NOMO-1 treated with DMSO at 0.1 percent for 48 hours (cell line): ENCODE measurements around the gene SNX6.
A peak's percentile ranks its signal among the peaks of the same experiment; 100 is the strongest.
"Not testable (repeated sequence)": the region's sequence is repeated elsewhere in the genome, so short reads cannot be mapped to it uniquely, and the experiment has no call there.

ENCODE experiments used
- DNase-seq: peaks from one replicate; lab custom pipeline; 2025; ENCODE audit not compliant: unreplicated experiment; lab: John Stamatoyannopoulos, UW

The SNX6 gene

GRCh38 chr14:34640826-34641225 is 10.9 kb upstream of the SNX6 start:
- no peak for DNase-seq

GRCh38 chr14:34634360-34634771 is 4.4 kb upstream of the SNX6 start:
- not testable (repeated sequence) for DNase-seq

- no peak for DNase-seq
These were observed 3.8 kb upstream of the SNX6 start for GRCh38 chr14:34633742-34634141.

DNA sequence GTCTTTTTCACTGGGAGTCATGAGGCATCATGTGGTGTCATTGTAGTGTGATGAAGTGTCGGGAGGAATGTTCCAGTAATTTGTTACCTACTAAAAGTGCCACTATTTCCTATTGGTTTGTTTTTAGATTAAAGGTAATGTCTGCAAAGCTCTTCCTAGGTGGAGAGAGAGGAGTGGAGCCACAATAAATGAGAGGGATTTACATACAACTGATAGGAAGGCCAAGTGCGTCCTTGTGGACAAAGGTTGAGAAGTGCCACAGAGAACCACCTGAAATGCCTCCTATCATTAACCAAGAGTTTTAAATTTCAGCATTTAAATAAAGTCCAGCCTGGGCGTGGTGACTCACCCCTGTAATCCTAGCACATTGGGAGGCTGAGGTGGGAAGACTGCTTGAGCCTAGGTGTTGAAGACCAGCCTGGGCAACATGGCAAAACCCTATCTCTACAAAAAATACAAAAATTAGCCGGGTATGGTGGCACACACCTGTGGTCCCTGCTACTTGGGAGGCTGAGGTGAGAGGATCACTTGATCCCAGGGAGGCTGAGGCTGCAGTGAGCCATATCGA is 2.5 kb upstream of the SNX6 start:
- DNase-seq = no peak

DNA sequence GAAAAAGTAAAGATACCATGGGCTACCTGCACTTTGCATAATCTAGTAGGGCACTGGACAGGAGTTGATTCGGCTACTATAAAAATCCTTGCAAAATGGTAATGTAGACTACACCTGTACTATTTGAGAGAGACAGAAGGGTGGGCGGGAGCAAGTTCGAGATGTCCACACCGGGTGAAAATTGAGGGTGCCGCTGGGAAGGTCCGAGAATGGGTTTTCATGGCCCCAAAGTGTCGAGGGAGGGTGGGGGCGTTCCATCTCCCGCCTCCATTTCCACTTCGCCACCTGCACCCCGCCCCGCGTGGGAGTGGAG is 648 bp downstream of the SNX6 start:
- DNase-seq = no peak

- no peak for DNase-seq
These were observed 1.2 kb downstream of the SNX6 start for GRCh38 chr14:34628681-34629135.

- DNase-seq = no peak
These were observed 6.4 kb downstream of the SNX6 start for GRCh38 chr14:34623506-34623905.

DNA sequence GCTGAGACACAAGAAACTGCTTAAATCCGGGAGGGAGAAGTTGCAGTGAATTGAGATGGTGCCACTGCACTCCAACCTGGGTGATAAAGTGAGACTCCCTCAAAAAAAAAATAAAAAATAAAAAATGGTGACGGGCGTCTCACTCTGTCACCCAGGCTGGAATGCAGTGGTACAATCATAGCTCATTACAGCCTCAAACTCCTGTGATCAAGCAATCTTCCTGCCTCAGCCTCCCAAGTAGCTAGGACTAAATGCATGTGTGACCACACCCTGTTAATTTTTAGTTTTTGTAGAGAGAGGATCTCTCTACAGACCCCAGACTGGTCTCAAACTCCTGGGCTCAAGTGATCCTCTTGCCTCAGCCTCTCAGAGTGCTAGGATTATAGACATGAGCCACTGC is 9.1 kb downstream of the SNX6 start:
- DNase-seq = peak; percentile 44

- no peak for DNase-seq
These were observed 9.8 kb downstream of the SNX6 start for GRCh38 chr14:34620115-34620514.

- peak; percentile 88 for DNase-seq
These were observed 10.5 kb downstream of the SNX6 start for GRCh38 chr14:34619471-34619870.

DNA sequence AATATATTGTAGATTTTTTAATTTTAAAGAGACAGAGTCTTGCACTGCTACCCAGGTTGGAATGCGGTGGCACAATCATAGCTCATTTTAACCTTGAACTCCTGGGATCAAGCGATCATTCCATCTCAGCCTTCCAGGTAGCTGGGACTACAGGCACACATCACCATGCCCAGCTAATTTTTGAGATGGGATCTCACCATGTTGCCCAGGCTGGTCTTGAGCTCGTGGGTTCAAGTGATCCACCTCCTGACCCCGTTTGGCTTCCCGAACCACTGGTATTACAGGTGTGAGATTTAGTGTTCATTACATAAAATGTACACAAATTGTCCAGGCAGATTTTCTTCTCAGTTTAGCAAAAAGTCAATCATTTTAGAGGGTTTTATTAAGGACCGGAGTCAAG is 13.6 kb downstream of the SNX6 start:
- DNase-seq = no peak

GRCh38 chr14:34615507-34615906 is 14.4 kb downstream of the SNX6 start:
- no peak for DNase-seq

DNA sequence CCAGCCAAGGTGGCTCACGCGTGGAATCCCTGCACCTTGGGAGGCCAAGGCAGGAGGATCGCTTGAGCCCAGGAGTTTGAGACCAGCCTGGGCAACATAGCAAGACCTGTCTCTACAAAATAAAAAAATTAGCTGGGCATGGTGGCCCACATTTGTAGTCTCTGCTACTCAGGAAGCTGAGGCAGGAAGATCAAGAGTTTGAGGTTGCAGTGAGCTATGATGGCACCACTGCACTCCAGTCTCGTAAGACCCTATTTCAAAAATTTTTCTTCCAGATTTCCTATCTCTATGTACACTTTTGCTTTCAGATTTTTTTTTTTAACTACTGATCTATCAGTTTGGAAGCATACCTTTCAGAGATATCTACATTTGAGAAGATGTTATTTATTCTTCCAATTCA is 15.3 kb downstream of the SNX6 start:
- no peak for DNase-seq

DNA sequence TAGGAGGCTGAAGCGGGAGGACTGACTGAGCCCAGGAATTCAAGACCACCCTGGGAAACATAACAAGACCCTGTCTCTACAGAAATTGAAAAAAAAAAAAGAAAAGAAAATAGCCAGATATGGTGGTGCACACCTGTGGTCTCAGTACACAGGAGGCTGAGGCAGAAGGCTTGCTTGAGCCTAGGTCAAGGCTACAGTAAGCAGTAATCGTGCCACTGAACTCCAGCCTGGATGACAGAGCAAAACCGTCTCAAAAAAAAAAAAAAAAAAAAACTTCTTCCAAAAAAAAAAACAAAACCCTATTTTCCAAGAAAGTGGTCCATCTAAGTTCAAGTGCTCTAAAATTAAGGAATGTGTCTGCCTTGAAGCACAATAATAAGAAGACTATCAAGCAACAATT is 19.8 kb downstream of the SNX6 start:
- DNase-seq = no peak

DNA sequence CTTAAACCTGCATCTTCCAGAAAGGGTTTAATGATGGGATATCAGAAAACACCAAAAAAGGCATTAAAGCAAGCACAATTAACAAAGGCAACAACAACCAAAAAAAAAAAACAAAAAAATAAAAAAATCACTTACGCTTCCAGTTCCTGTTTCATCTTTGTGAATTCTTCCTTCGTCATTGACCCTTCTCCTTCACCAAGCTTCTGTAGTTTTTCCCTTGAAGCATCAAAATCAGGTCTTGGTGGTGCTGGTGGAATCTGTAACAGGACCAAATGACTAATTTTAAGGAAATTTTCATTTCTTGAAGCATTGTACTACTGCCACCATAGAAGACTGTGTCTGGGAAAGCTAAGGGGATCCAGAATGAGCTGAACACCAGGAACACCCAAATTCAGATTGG is 24.5 kb downstream of the SNX6 start:
- peak; percentile 20 for DNase-seq

DNA sequence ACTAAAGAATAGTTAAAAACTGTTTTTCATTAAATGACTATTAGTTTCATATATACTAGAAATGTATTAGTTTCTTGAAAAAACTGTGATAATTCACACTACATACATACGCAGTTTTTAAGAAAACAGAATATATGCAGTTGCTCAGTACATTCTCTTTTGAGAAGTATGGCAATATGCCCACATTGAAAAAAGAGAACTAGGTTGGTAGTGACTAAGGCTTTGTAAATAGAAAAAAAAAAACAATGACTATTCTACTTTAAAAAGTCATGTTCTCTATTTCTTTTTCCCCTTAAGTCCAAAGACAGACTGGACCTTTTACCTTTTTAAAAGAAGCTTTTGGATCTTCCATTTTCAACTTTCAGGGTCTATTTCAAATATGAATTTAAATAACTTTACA is 25.0 kb downstream of the SNX6 start:
- DNase-seq = peak; percentile 59

DNA sequence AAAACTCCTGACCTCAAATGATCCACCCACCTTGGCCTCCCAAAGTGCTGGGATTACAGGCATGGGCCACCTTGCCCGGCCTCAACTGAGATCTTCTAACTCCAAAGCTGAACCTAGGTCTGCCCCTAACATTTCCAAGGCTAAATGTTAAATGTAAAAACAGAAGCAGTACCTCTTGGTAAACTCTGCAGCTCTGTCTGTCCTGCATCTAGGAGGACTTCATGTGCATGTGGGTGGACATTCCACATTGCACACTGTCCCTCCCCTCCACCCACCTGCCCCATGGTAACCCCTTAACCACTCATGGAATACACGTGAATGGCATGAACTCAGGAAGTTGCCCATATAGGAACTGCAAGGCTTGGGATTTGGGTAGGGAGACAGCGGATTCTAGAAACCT is 33.1 kb downstream of the SNX6 start:
- no peak for DNase-seq

DNA sequence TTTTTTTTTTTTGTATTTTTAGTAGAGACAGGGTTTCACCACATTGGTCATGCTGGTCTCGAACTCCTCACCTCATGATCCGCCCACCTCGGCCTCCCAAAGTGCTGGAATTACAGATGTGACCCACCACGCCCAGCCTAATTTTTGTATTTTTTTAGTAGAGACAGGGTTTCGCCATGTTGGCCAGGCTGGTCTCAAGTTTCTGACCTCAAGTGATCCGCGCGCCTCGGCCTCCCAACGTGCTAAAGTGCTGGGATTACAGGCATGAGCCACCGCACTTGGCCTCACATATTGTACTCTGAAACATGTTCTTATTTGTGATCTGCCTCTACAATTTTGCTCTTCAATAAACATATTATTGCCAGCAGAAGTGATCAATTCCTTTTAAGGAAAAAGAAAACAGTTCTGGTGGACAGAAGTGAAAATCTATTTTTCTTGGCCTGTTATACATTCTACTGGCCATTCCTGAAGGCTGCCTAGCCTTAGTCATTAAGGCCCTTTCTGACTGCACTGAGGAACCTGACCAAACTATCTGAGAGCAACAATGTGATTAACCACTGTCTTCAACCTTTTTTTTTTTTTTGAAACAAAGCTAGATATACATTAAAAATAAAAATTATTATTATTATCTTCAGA is 36.1 kb downstream of the SNX6 start:
- DNase-seq = no peak

DNA sequence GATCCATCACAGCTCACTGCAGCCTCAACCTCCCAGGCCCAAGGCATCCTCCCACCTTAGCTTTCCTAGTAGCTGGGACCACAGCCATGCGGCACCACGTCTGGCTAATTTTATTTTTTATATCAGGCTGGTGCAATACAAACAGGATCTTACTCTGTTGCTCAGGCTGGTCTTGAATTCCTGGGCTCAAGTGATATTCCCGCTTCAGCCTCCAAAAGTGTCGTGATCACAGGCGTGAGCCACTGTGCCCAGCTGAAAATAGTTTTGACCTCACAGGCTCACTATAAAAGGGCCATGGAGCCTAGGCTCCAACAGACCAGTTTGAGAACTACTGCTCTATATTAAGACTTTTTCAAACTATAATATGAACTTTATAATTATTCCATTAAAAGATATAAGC is 37.3 kb downstream of the SNX6 start:
- no peak for DNase-seq

DNA sequence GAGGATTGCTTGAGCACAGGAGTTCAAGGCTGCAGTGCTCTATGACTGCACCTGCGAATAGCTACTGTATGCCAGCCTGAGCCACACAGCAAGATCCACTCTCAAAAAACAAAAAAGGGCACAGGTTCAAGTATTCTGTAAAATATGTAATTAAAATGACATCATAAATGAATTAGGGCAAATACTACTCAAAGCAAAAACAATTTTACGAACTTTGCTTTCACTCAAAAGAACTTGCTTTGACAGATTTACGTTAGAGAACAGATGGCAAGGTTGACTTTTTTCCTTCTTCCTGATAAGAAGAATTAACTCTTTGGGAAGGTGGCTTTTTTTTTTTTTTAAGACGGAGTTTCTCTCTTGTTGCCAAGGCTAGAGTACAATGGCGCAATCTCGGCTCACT is 46.4 kb downstream of the SNX6 start:
- DNase-seq = no peak

DNA sequence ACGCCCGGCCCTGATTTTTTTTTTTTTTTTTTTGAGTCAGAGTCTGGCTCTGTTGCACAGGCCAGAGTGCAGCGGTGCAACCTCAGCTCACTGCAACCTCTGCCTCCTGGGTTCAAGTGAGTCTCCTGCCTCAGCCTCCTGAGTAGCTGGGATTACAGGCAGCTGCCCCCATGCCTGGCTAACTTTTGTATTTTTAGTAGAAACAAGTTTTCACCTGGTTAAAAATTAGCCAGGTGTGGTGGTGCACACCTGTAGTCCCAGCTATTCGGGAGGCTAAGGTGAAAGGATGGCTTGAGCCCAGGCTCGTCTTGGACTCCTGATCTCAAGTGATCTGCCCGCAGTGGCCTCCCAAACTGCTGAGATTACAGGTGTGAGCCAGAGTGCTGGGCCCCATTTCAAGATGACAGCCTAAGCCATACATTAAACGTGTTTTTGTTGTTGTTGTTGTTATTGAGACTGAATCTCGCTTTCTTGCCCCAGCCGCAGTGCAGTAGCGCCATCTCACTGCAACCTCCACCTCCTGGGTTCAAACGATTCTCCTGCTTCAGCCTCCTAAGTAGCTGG is 47.7 kb downstream of the SNX6 start:
- DNase-seq = no peak

DNA sequence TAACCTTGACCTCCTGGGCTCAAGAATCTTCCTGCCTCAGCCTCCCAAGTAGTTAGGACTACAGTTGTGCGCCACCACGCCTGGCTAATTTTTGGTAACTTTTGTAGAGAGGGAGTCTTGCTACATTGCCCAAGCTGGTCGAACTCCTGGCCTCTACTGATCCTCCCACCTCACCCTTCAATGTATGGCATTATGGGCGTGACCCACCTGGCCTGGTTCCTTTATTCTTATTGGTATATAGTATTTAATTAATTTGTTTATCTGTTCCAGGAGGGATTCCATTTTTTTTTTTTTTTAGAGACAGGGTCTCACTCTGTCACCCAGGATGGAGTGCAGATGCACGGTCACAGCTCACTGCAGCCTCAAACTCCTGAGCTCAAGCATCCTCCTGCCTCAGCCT is 49.6 kb downstream of the SNX6 start:
- no peak for DNase-seq

DNA sequence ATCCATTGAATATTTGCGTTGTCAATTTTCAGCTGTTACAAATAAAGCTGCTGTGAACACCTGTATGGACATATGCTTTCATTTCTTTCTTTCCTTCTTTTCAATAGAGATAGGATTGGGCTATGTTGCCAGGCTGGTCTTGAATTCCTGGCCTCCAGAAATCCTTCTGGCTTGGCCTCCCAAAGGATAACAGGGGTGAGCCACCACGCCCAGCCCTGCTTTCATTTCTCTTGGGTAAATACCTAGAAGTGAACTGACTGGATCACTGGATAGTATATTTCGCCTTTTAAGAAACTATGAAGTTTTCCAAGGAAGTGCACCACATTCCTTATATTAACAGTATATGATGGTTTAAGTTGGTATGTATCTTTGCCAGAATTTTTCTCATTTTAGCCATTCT is 58.2 kb downstream of the SNX6 start:
- DNase-seq = no peak
